Activated T-helper 2 cell treated with anti-CD3 and anti-CD28 coated beads, Interferon-gamma antibody, Interleukin-2, Interleukin-4, amounts not matched to agents 10 μg/mL and 5 μg/mL and 100 μg/mL, durations not matched to agents 14 hours and 24 hours and 36 hours (primary cell): ENCODE measurements around the gene ARIH2. TPM values are rescaled to one million over a fixed set of nuclear protein-coding genes. Genes with fewer than 3 reads are reported as not detected.
"Not testable (repeated sequence)": the region's sequence is repeated elsewhere in the genome, so short reads cannot be mapped to it uniquely, and the experiment has no call there.

ENCODE experiments used
- DNase-seq: peaks from one replicate; pipeline ENCODE4 v3.0.0; 2021; ENCODE audit warnings: low spot score
- H3K27ac Mint-ChIP-seq: one replicate; pipeline ENCODE4 v1.8.0; 2021; ENCODE audit warnings: mixed read lengths
- H3K27me3 Mint-ChIP-seq: one replicate; pipeline ENCODE4 v1.8.0; 2021; ENCODE audit warnings: low read depth, mixed read lengths
- H3K36me3 Mint-ChIP-seq: one replicate; pipeline ENCODE4 v1.8.0; 2021; ENCODE audit warnings: low read depth, mixed read lengths
- H3K4me1 Mint-ChIP-seq: one replicate; pipeline ENCODE4 v1.8.0; 2021; ENCODE audit warnings: low read depth, mixed read lengths
- H3K4me3 Mint-ChIP-seq: one replicate; pipeline ENCODE4 v1.8.0; 2021; ENCODE audit warnings: low read depth, mild to moderate bottlenecking, moderate library complexity, mixed read lengths
- H3K9me3 Mint-ChIP-seq: one replicate; pipeline ENCODE4 v1.8.0; 2021; ENCODE audit warnings: mixed read lengths
- intact Hi-C: fragments of 100-400 bp; cut with micrococcal nuclease; formaldehyde crosslinking; loops from one replicate; pipeline ENCODE4 v1.15.1; 2023
- total RNA-seq: library from RNA; stranded (reverse); gene quantifications from 2 replicates; pipeline ENCODE4 v1.2.3, GENCODE V29; 2022

Gene ARIH2
- total RNA-seq, 1 donor from 2014 or later: 156 TPM

- peak; percentile 89 for DNase-seq
- no peaks in the 10 kb centered on the region for H3K9me3 Mint-ChIP-seq
- peak within 1 kb of the TSS; percentile 90 for H3K4me3 Mint-ChIP-seq
- peaks cover 5% of the 10 kb centered on the region for H3K36me3 Mint-ChIP-seq
- H3K4me1 Mint-ChIP-seq: peaks cover 33% of the 10 kb centered on the region
- H3K27ac Mint-ChIP-seq: peak within 1 kb of the TSS; percentile 94
- H3K27me3 Mint-ChIP-seq: no peaks in the 10 kb centered on the region
- intact Hi-C loops: loop anchor here (1.0 to 5.0 kb wide), 2 partner anchors 20 to 51 kb away; partner anchors contain the start of genes ARIH2 and PRKAR2A
These were observed 20.0 kb upstream of the ARIH2 start, which contains the start of gene SLC25A20 for GRCh38 chr3:48898383-48899234. SLC25A20 (minus strand) TSS chr3:48898882; CDS start chr3:48898794, 88 bp downstream.

GRCh38 chr3:48899273-48899672 lies 19.4 kb upstream of the ARIH2 start:
- H3K36me3 Mint-ChIP-seq: peaks cover 5% of the 10 kb centered on the region
- peak overlapping the region; percentile 94 for H3K27ac Mint-ChIP-seq
- peak; percentile 26 for DNase-seq
- peak overlapping the region; percentile 90 for H3K4me3 Mint-ChIP-seq
- no peaks in the 10 kb centered on the region for H3K27me3 Mint-ChIP-seq
- intact Hi-C loops: loop anchor here (1.0 to 5.0 kb wide), 2 partner anchors 19 to 52 kb away; partner anchors contain the start of genes ARIH2 and PRKAR2A
- H3K9me3 Mint-ChIP-seq: no peaks in the 10 kb centered on the region
- H3K4me1 Mint-ChIP-seq: peaks cover 33% of the 10 kb centered on the region

- H3K27ac Mint-ChIP-seq, H3K27me3 Mint-ChIP-seq, H3K9me3 Mint-ChIP-seq, DNase-seq, H3K36me3 Mint-ChIP-seq, H3K4me1 Mint-ChIP-seq, H3K4me3 Mint-ChIP-seq, intact Hi-C loops: not testable (repeated sequence)
These were observed 11.6 kb upstream of the ARIH2 start for GRCh38 chr3:48907026-48907425.

GRCh38 chr3:48915296-48915695 lies 3.3 kb upstream of the ARIH2 start:
- Mint-ChIP-seq H3K4me3 (no peak overlapping the region), H3K4me1 (peaks cover 15% of the 10 kb centered on the region), H3K36me3 (peaks cover 5% of the 10 kb centered on the region), H3K9me3 (no peaks in the 10 kb centered on the region), H3K27ac (peak overlapping the region; percentile 42), H3K27me3 (no peaks in the 10 kb centered on the region)
- intact Hi-C loops: loop anchor here (5.0 kb wide), 2 partner anchors 72 to 253 kb away; partner anchors contain the start of gene CELSR3
- no peak for DNase-seq

- peak overlapping the region; percentile 98 for H3K27ac Mint-ChIP-seq
- no peaks in the 10 kb centered on the region for H3K9me3 Mint-ChIP-seq
- intact Hi-C loops: loop anchor here (2.0 to 5.0 kb wide), 3 partner anchors 68 to 257 kb away; partner anchors contain the start of genes CELSR3 and IP6K2
- H3K27me3 Mint-ChIP-seq: no peaks in the 10 kb centered on the region
- H3K4me1 Mint-ChIP-seq: peaks cover 23% of the 10 kb centered on the region
- peaks cover 24% of the 10 kb centered on the region for H3K36me3 Mint-ChIP-seq
- DNase-seq: peak; percentile 54
- peak overlapping the region; percentile 90 for H3K4me3 Mint-ChIP-seq
These were observed 835 bp downstream of the ARIH2 start for GRCh38 chr3:48919215-48920138.

- Mint-ChIP-seq H3K27ac (peak overlapping the region; percentile 80), H3K4me3 (peak overlapping the region; percentile 58), H3K4me1 (peaks cover 59% of the 10 kb centered on the region), H3K36me3 (peaks cover 75% of the 10 kb centered on the region), H3K9me3 (no peaks in the 10 kb centered on the region), H3K27me3 (no peaks in the 10 kb centered on the region)
- DNase-seq: no peak
- intact Hi-C loops: no loop called here
These were observed 8.1 kb downstream of the ARIH2 start for GRCh38 chr3:48926425-48927392.

GRCh38 chr3:48927928-48928327 lies 9.3 kb downstream of the ARIH2 start:
- intact Hi-C loops: loop anchor here (1.0 to 2.0 kb wide), 2 partner anchors 10 to 17 kb away; partner anchors contain the start of gene ARIH2
- no peaks in the 10 kb centered on the region for H3K27me3 Mint-ChIP-seq
- H3K9me3 Mint-ChIP-seq: no peaks in the 10 kb centered on the region

GRCh38 chr3:48928679-48929078 lies 10.0 kb downstream of the ARIH2 start:
- peak overlapping the region; percentile 51 for H3K4me3 Mint-ChIP-seq
- no peaks in the 10 kb centered on the region for H3K9me3 Mint-ChIP-seq
- H3K36me3 Mint-ChIP-seq: peaks cover 80% of the 10 kb centered on the region
- intact Hi-C loops: loop anchor here (1.0 to 2.0 kb wide), 2 partner anchors 10 to 16 kb away; partner anchors contain the start of gene ARIH2
- peak overlapping the region; percentile 86 for H3K27ac Mint-ChIP-seq
- DNase-seq: no peak
- peaks cover 64% of the 10 kb centered on the region for H3K4me1 Mint-ChIP-seq
- no peaks in the 10 kb centered on the region for H3K27me3 Mint-ChIP-seq

More at GRCh38 chr3:48927928-48928327, 9.3 kb downstream of the ARIH2 start:
- Mint-ChIP-seq H3K4me1 (peaks cover 64% of the 10 kb centered on the region), H3K27ac (peak overlapping the region; percentile 86), H3K4me3 (peak overlapping the region; percentile 51), H3K36me3 (peaks cover 76% of the 10 kb centered on the region)
- DNase-seq: no peak

GRCh38 chr3:48929358-48930035 lies 10.9 kb downstream of the ARIH2 start:
- Mint-ChIP-seq H3K9me3 (no peaks in the 10 kb centered on the region), H3K4me1 (peaks cover 64% of the 10 kb centered on the region), H3K27me3 (no peaks in the 10 kb centered on the region), H3K27ac (peak overlapping the region; percentile 44), H3K36me3 (peaks cover 80% of the 10 kb centered on the region), H3K4me3 (peak overlapping the region; percentile 28)
- DNase-seq: no peak
- intact Hi-C loops: loop anchor here (2.0 kb wide), 1 partner anchor 15 kb away; no protein-coding TSS in a partner anchor

GRCh38 chr3:48930590-48930989 lies 11.9 kb downstream of the ARIH2 start:
- Mint-ChIP-seq H3K27ac (no peak overlapping the region), H3K36me3 (peaks cover 84% of the 10 kb centered on the region), H3K9me3 (no peaks in the 10 kb centered on the region), H3K4me1 (peaks cover 68% of the 10 kb centered on the region), H3K4me3 (no peak overlapping the region), H3K27me3 (no peaks in the 10 kb centered on the region)
- intact Hi-C loops: no loop called here
- DNase-seq: no peak

GRCh38 chr3:48931944-48932580 lies 13.4 kb downstream of the ARIH2 start:
- H3K27ac Mint-ChIP-seq: peak overlapping the region; percentile 78
- DNase-seq: no peak
- H3K27me3 Mint-ChIP-seq: no peaks in the 10 kb centered on the region
- H3K36me3 Mint-ChIP-seq: peaks cover 79% of the 10 kb centered on the region
- no peaks in the 10 kb centered on the region for H3K9me3 Mint-ChIP-seq
- H3K4me1 Mint-ChIP-seq: peaks cover 60% of the 10 kb centered on the region
- no peak overlapping the region for H3K4me3 Mint-ChIP-seq
- intact Hi-C loops: loop anchor here (1.0 kb wide), 1 partner anchor 14 kb away; the partner anchor contains the start of gene ARIH2
